MM.1S (cell line): ENCODE data around the gene CHD6.

Experiments used
- DNase-seq: peaks from one replicate; pipeline ENCODE4 v3.0.0-alpha.2; 2015
- H2AFZ ChIP-seq: fragments of 300-600 bp; sonication (generic); 2 replicates; pipeline ENCODE4 v1.6.0; 2016; ENCODE audit warnings: antibody characterized with exemption, low read length
- H3F3A ChIP-seq: fragments of 300-600 bp; sonication (generic); 2 replicates; pipeline ENCODE4 v1.6.1; 2016; ENCODE audit warnings: mild to moderate bottlenecking, antibody characterized with exemption, low read length, moderate library complexity, mixed read lengths; ENCODE audit not compliant: insufficient read depth
- H3K27ac ChIP-seq: fragments of 300-600 bp; sonication (generic); 2 replicates; pipeline ENCODE4 v1.5.1; 2016; ENCODE audit warnings: mild to moderate bottlenecking, low read length
- H3K27me3 ChIP-seq: fragments of 300-600 bp; sonication (generic); replicated peaks from 2 replicates; pipeline ENCODE4 v1.6.0; 2016; ENCODE audit warnings: low read length; ENCODE audit not compliant: insufficient read depth
- H3K36me3 ChIP-seq: fragments of 300-600 bp; sonication (generic); replicated peaks from 2 replicates; pipeline ENCODE4 v1.6.1; 2016; ENCODE audit warnings: mild to moderate bottlenecking, low read length, mixed read lengths; ENCODE audit not compliant: insufficient read depth
- H3K4me1 ChIP-seq: fragments of 300-600 bp; sonication (generic); 2 replicates; pipeline ENCODE4 v1.6.1; 2016; ENCODE audit warnings: low read length, mixed read lengths
- H3K4me2 ChIP-seq: fragments of 300-600 bp; sonication (generic); 2 replicates; pipeline ENCODE4 v1.6.0; 2016; ENCODE audit warnings: low read depth, low read length
- H3K4me3 ChIP-seq: fragments of 300-600 bp; sonication (generic); 2 replicates; pipeline ENCODE4 v1.5.1; 2016; ENCODE audit warnings: low read length, mixed read lengths
- H3K79me2 ChIP-seq: fragments of 300-600 bp; sonication (generic); 2 replicates; pipeline ENCODE4 v1.6.1; 2016; ENCODE audit warnings: mixed run types, low read length, mixed read lengths
- H3K9ac ChIP-seq: fragments of 300-600 bp; sonication (generic); 2 replicates; pipeline ENCODE4 v1.6.1; 2016; ENCODE audit warnings: low read length, mixed read lengths
- H3K9me2 ChIP-seq: fragments of 300-600 bp; sonication (generic); replicated peaks from 2 replicates; pipeline ENCODE4 v1.6.1; 2016; ENCODE audit warnings: mild to moderate bottlenecking, low read length, mixed read lengths; ENCODE audit not compliant: insufficient read depth
- H3K9me3 ChIP-seq: fragments of 300-600 bp; sonication (generic); replicated peaks from 2 replicates; pipeline ENCODE4 v1.6.1; 2016; ENCODE audit warnings: mild to moderate bottlenecking, low read length, mixed read lengths; ENCODE audit not compliant: insufficient read depth
- H4K20me1 ChIP-seq: fragments of 300-600 bp; sonication (generic); 2 replicates; pipeline ENCODE4 v1.6.1; 2016; ENCODE audit warnings: mild to moderate bottlenecking, low read length, moderate library complexity, mixed read lengths; ENCODE audit not compliant: insufficient read depth
- EZH2 ChIP-seq: fragments of 300-600 bp; sonication (generic); optimal IDR thresholded peaks from 2 replicates; pipeline ENCODE3; 2017; ENCODE audit warnings: low read depth, mild to moderate bottlenecking, antibody characterized with exemption, low read length, mixed read lengths
- EZH2phosphoT487 ChIP-seq: fragments of 300-600 bp; sonication (generic); IDR thresholded peaks from 2 replicates; pipeline ENCODE4 v1.6.1; 2018; ENCODE audit warnings: antibody characterized with exemption, low read length
- TF ChIP-seq, protein P1 (sequence below): fragments of 300-600 bp; sonication (generic); IDR thresholded peaks from 2 replicates; pipeline ENCODE4 v1.5.1; 2016; ENCODE audit warnings: antibody characterized with exemption, low read length, mixed read lengths

CHD6 gene

DNA sequence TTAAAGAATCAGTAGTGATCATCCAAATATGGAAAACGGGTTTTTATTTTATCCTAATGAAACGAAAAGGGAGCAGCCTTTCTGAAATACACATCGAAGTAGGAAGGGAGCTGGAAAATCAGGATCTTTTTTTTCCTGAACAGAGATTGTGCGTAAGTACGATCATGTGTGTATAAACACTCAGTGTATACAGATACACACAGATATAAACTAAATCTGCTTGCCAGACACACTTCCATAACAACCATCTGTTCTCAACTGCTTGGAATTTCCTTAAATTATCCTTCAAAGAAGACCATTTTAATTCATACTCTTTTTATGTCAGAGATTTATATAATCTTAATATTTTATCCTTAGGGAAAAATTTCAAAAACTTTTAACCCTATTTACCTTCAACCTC lies 110.7 kb downstream of the CHD6 start:
- no peak overlapping the region for H2AFZ ChIP-seq
- no peak overlapping the region for H3K27ac ChIP-seq

DNA sequence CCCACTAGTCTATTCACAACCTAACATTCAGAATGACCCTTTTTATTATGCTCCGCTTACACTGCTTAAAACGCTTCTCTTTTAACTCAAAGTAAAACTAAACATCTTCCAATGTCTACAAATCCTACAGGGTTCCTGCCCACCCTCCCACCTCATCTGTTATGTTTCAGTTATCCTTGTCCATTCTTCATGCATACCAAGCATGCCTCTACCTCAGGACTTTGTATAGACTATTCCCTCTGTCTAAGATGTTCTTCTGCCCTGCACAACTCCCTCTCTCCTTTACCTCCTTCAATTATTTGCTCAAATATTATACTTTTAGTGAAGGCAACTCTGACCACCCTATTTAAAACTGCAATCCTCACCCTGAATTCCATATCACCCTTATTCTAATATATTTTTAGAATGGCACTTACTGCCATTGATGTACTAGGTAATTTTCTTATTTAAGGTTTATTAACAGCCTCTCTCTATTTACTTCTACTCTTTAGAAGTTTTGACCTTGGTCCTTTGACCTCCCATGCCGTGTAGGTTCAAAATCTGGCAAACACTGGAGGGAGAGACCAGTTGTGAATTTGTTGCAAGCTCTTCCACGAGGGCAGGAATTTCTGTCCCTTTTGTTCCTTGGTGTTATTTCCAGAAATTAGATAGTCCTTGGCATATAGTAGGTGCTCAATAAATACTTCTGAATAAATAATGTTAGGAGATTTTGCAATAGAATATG lies 111.8 kb downstream of the CHD6 start:
- Histone ChIP-seq H3K9ac (no peak overlapping the region), H3K79me2 (no peaks in the 10 kb centered on the region), H3K9me3 (no peaks in the 10 kb centered on the region), H3K4me1 (no peaks in the 10 kb centered on the region), H3K27ac (no peak overlapping the region), H2AFZ (no peak overlapping the region), H3F3A (no peaks in the 10 kb centered on the region), H3K9me2 (no peaks in the 10 kb centered on the region), H3K36me3 (no peaks in the 10 kb centered on the region), H4K20me1 (no peaks in the 10 kb centered on the region), H3K27me3 (no peaks in the 10 kb centered on the region), H3K4me3 (no peak overlapping the region), H3K4me2 (no peak overlapping the region)
- TF ChIP-seq EZH2phosphoT487 (no peak), EZH2 (no peak)
- TF ChIP-seq, protein P1, sequence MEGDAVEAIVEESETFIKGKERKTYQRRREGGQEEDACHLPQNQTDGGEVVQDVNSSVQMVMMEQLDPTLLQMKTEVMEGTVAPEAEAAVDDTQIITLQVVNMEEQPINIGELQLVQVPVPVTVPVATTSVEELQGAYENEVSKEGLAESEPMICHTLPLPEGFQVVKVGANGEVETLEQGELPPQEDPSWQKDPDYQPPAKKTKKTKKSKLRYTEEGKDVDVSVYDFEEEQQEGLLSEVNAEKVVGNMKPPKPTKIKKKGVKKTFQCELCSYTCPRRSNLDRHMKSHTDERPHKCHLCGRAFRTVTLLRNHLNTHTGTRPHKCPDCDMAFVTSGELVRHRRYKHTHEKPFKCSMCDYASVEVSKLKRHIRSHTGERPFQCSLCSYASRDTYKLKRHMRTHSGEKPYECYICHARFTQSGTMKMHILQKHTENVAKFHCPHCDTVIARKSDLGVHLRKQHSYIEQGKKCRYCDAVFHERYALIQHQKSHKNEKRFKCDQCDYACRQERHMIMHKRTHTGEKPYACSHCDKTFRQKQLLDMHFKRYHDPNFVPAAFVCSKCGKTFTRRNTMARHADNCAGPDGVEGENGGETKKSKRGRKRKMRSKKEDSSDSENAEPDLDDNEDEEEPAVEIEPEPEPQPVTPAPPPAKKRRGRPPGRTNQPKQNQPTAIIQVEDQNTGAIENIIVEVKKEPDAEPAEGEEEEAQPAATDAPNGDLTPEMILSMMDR, result no peak
- no peak for DNase-seq

More for the DNA sequence above, 110.7 kb downstream of the CHD6 start:
- TF ChIP-seq, protein P1, result no peak
- no peak for TF ChIP-seq EZH2
- no peak for TF ChIP-seq EZH2phosphoT487
- Histone ChIP-seq H3K9me2 (no peaks in the 10 kb centered on the region), H3K4me1 (no peaks in the 10 kb centered on the region), H3K4me2 (no peak overlapping the region), H3K9me3 (no peaks in the 10 kb centered on the region), H4K20me1 (no peaks in the 10 kb centered on the region), H3K36me3 (no peaks in the 10 kb centered on the region), H3K9ac (no peak overlapping the region), H3K27me3 (no peaks in the 10 kb centered on the region), H3F3A (no peaks in the 10 kb centered on the region), H3K4me3 (no peak overlapping the region), H3K79me2 (no peaks in the 10 kb centered on the region)
- DNase-seq, result no peak

DNA sequence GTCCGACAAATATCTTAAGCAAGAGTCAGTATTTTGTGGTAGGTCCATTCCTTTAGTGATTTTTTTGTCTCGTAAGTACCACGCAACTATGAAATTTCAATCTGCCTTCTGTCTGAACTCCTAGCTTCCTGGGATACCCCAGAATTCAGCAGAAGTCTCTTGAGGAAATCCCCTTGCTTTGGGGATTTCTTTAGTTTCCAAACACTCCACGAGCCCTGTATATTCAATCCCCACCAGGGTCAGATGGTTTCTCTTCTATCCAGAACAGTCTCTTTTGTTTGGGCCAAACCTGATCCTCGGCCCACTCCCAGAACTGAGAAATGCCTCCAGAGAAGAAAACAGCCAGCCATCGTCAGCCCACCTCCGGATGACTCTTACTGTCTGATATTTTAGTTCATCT lies 113.0 kb downstream of the CHD6 start:
- no peaks in the 10 kb centered on the region for H3F3A ChIP-seq
- no peaks in the 10 kb centered on the region for H3K9me3 ChIP-seq
- no peak for DNase-seq
- no peaks in the 10 kb centered on the region for H3K27me3 ChIP-seq
- H4K20me1 ChIP-seq, result no peaks in the 10 kb centered on the region
- no peak overlapping the region for H3K4me3 ChIP-seq
- H3K9me2 ChIP-seq, result no peaks in the 10 kb centered on the region
- no peak overlapping the region for H3K27ac ChIP-seq
- no peak overlapping the region for H3K4me2 ChIP-seq
- no peaks in the 10 kb centered on the region for H3K36me3 ChIP-seq
- H3K79me2 ChIP-seq, result no peaks in the 10 kb centered on the region
- H2AFZ ChIP-seq, result no peak overlapping the region
- peaks cover 6% of the 10 kb centered on the region; the same call in 1 of the 2 replicates for H3K4me1 ChIP-seq
- no peak overlapping the region for H3K9ac ChIP-seq
- TF ChIP-seq EZH2phosphoT487, result no peak
- TF ChIP-seq, protein P1, result no peak
- TF ChIP-seq EZH2, result no peak
